Stimulated activated CD8-positive, alpha-beta memory T cell treated with anti-CD3 and anti-CD28 coated beads, Interleukin-4, amount 100 ng/mL, for 4 hours (primary cell): Measurements from ENCODE around the gene MAP1A.
A peak's percentile ranks its signal among the peaks of the same experiment; 100 is the strongest.

Experiments used
- DNase-seq, 2 donors: peaks; one replicate each; pipeline ENCODE4 v3.0.0-alpha.2; 2020; ENCODE audit warnings: low read depth in 2 of 2, low spot score in 1 of 2

MAP1A gene

DNA sequence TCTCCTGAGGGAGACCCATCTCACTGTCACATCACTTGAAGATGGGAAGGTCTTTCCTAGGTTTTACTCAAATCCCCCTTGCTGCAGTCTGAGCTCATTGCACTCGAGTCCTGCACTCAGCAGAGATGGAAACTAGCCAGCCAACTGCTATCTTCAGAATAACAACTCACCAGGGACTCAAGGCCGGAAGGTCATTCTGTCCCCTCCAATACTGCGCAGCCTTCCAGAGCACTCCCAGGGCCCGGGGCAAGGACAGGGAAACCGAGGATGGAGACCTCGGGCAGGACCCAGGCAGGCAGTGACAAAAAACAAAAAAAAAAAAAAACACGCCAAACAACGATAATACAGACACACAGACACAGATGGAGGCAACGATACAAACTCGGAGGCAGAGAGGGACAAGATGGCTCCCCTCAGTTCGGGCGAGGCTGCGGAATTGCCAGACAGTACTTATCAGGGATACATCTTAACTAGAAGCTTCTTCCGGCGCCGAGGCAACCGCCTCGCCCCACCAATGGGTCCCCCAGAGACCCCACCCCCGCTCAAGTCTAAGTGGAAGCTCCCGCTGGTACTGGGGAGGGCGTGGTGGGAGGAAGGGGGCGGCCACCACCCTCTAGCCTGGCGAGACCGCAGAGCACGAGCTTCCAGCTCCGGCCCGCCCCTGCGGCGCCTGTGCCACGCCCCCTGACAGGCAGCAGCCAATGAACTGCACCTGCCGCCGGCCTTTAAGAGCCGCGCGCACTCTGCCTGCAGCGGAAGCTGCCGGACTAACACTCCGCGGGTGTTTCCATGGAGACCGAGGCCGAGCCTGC, 7.0 kb upstream of the MAP1A start:
- DNase-seq: peak; percentile 75 to 92

DNA sequence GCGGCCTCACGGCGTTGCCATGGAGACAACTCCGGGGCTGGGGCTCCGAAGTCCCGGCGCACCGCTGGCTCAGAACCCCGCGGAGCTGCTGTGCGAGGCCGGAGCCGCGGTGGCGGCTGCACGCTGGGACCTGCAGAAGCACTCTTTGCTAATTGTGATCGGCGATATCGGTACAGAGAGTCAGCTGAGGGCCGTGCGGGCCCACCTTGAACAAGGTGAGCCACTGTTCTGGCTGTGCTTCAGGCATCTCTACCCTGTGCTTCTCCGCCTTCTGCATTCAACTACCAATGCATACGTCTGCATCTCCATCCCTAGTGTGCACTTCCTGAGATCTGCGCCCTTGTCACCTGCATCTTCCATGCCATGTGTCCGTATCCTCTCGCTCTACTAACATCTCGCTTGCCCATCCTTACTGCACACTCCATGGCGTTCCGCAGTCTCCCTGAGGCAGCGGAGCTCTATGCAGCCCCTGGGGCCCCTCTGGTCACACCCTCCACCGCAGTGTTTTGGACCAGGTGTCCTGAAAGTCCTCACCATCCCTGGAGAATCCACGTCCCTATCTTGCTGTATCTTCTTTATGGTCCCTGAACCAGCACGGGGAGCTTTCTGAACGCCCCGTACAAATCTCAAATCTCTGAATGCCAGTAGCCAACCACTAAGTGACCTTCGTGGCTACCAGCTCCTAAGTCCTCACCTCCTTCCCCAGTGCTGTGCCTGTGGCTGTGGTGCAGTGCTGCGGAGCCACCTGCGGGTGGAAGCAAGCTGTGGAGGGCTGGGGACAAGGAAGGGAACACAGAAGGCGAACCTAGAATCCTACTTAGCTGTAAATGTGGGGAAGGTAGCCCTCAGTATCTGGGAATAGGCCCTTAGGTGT, 6.2 kb upstream of the MAP1A start:
- no peak for DNase-seq

GRCh38 chr15:43513550-43513949, 3.9 kb upstream of the MAP1A start:
- DNase-seq: no peak

- DNase-seq: no peak
Measured at GRCh38 chr15:43514241-43515057, 3.0 kb upstream of the MAP1A start.

DNA sequence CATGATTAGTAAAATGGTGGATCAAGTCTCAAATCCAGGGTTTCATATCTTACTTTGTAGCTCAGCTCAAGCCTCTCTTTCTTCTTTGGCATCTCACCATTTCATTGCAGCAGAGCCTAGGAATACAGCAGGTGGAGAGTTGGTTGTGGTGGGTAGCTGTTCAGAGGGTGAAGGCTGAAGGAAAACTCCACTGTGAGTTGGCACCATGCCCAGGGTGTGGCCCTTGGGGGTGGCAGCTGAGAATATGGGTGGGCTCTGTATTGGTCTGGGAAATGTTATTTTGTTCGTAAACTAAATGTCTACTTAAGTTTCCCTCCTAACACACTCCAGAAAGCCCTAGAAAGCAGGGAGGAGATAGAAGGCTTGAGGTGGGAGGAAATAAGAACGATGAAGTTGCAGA, 1.7 kb upstream of the MAP1A start:
- no peak for DNase-seq

DNA sequence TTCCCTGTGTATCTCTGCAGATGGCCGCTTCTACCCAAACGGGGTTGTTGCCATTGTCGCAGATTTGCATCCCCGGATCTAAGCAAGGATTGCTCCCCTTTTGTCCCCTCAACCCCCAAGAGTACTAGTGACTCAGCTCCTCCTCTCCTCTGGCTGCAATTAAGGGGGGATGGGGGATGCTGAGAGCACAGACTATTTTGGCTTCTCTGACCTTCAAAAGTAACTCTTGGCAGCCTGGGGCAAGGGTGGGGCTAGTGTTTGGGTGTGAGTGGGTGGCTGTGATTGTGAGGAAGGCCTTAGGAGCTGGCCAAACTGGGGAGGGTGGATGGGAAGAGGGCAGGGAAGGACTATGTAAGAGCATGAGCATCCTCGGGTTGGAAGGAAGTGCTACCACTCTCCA, 1.2 kb upstream of the MAP1A start:
- no peak for DNase-seq

GRCh38 chr15:43516801-43517353, 531 bp upstream of the MAP1A start:
- no peak for DNase-seq

- no peak for DNase-seq
Measured at GRCh38 chr15:43518197-43518761, 871 bp downstream of the MAP1A start.

DNA sequence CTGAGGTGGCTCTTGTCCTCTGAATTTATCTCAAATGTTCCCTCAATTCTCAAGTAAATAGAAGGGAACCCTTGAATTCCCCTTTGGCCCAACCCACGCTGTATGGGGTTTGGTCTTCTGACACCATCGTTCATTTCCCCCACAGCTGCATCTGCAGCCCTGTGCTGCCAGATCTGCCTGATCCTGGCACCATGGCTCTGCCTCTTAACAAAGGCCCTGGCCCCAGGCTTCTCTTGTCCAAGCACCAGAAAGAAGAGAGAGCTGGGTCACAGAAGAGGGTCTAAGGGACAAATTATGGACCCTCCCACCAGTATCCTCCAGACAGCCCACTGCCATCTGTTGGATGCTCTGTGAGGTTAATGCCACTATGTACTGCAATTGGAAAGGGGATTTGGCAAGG, 1.8 kb downstream of the MAP1A start:
- no peak for DNase-seq

DNA sequence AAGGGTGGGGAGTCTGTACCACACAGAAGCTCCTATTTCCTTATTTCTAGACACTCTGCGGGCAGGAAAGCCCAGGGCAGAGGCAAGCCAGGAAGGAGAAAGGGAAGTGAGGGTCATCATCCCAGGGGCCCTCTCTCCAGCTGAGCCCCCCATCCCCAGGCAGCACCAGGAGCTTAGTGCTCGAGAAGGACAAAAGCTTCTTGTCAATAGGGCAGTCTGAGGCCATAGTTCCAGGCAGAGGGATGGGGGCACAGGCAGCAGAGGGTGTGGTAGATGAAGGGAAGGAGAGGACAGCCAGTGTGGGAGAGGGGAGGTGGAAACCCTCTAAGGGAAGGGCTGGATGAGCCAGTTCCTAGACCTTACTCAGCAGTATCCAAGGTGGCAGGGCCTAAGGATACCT, 2.7 kb downstream of the MAP1A start:
- no peak for DNase-seq

GRCh38 chr15:43521419-43521818, 4.0 kb downstream of the MAP1A start:
- DNase-seq: no peak

- no peak for DNase-seq
Measured at GRCh38 chr15:43522247-43522646, 4.8 kb downstream of the MAP1A start.

GRCh38 chr15:43523646-43524045, 6.2 kb downstream of the MAP1A start:
- no peak for DNase-seq

DNA sequence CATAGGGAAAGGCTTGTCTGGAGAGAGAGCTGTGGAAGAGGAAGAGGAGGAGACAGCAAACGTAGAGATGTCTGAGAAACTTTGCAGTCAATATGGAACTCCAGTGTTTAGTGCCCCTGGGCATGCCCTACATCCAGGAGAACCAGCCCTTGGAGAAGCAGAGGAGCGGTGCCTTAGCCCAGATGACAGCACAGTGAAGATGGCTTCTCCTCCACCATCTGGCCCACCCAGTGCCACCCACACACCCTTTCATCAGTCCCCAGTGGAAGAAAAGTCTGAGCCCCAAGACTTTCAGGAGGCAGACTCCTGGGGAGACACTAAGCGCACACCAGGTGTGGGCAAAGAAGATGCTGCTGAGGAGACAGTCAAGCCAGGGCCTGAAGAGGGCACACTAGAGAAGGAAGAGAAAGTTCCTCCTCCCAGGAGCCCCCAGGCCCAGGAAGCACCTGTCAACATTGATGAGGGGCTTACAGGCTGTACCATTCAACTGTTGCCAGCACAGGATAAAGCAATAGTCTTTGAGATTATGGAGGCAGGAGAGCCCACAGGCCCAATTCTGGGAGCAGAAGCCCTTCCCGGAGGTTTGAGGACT, 6.9 kb downstream of the MAP1A start:
- DNase-seq: no peak

DNA sequence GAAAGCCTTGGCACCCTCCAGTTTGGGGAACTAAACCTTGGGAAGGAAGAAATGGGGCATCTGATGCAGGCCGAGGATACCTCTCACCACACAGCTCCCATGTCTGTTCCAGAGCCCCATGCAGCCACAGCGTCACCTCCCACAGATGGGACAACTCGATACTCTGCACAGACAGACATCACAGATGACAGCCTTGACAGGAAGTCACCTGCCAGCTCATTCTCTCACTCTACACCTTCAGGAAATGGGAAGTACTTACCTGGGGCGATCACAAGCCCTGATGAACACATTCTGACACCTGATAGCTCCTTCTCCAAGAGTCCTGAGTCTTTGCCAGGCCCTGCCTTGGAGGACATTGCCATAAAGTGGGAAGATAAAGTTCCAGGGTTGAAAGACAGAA, 7.7 kb downstream of the MAP1A start:
- DNase-seq: no peak

DNA sequence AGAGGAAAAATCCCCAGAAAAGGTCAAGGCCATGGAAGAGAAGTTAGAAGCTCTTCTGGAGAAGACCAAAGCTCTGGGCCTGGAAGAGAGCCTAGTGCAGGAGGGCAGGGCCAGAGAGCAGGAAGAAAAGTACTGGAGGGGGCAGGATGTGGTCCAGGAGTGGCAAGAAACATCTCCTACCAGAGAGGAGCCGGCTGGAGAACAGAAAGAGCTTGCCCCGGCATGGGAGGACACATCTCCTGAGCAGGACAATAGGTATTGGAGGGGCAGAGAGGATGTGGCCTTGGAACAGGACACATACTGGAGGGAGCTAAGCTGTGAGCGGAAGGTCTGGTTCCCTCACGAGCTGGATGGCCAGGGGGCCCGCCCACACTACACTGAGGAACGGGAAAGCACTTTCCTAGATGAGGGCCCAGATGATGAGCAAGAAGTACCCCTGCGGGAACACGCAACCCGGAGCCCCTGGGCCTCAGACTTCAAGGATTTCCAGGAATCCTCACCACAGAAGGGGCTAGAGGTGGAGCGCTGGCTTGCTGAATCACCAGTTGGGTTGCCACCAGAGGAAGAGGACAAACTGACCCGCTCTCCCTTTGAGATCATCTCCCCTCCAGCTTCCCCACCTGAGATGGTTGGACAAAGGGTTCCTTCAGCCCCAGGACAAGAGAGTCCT, 9.0 kb downstream of the MAP1A start:
- no peak for DNase-seq

GRCh38 chr15:43527016-43527801, 9.8 kb downstream of the MAP1A start:
- no peak for DNase-seq

DNA sequence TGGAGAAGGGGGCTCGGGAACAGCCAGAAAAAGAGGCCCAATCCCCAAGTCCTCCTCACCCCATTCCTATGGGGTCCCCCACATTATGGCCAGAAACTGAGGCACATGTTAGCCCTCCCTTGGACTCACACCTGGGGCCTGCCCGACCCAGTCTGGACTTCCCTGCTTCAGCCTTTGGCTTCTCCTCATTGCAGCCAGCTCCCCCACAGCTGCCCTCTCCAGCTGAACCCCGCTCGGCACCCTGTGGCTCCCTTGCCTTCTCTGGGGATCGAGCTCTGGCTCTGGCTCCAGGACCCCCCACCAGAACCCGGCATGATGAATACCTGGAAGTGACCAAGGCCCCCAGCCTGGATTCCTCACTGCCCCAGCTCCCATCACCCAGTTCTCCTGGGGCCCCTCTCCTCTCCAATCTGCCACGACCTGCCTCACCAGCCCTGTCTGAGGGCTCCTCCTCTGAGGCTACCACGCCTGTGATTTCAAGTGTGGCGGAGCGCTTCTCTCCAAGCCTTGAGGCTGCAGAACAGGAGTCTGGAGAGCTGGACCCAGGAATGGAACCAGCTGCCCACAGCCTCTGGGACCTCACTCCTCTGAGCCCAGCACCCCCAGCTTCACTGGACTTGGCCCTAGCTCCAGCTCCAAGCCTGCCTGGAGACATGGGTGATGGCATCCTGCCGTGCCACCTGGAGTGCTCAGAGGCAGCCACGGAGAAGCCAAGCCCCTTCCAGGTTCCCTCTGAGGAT, 10.6 kb downstream of the MAP1A start:
- DNase-seq: no peak
